ENCODE results near the gene IL22RA1. TPM values are rescaled to one million over a fixed set of nuclear protein-coding genes. Genes with fewer than 3 reads are reported as not detected.

The IL22RA1 gene
- total RNA-seq, 4 donors from 2014 or later = 16.6 to 36.4 (median 27.8) TPM

GRCh38 chr1:24110642-24111261, 32.2 kb downstream of the IL22RA1 start:
- Histone ChIP-seq H3K9me3 (no peaks in the 10 kb centered on the region), H3K36me3 (no peaks in the 10 kb centered on the region), H3K4me1 (peaks cover 44% of the 10 kb centered on the region), H3K27me3 (no peaks in the 10 kb centered on the region), H3K4me3 (no peak overlapping the region), H3K27ac (peak overlapping the region; percentile 70)
- WGBS = 34% methylated on average over 11 of the region's 14 CpGs
- TF ChIP-seq EP300 (IDR thresholded peaks at IDR 0.05) (no peak), POLR2A (IDR thresholded peaks at IDR 0.05) (no peak), POLR2AphosphoS5 (IDR thresholded peaks at IDR 0.05) (no peak), CTCF (IDR thresholded peaks at IDR 0.05) (no peak)
- DNase-seq (ENCODE audit: low spot score in 2 of 2) = no peak

- H3K4me1 ChIP-seq = peaks cover 52% of the 10 kb centered on the region
- 89% methylated on average over 15 of the region's 15 CpGs for WGBS
- peak in 1 of 2 donors; percentile 59 for DNase-seq (ENCODE audit: low spot score in 2 of 2)
- no peaks in the 10 kb centered on the region for H3K36me3 ChIP-seq
- H3K27me3 ChIP-seq = no peaks in the 10 kb centered on the region
- no peak overlapping the region for H3K4me3 ChIP-seq
- H3K9me3 ChIP-seq = no peaks in the 10 kb centered on the region
- TF ChIP-seq POLR2A (IDR thresholded peaks at IDR 0.05) (no peak), CTCF (IDR thresholded peaks at IDR 0.05) (no peak), EP300 (IDR thresholded peaks at IDR 0.05) (no peak), POLR2AphosphoS5 (IDR thresholded peaks at IDR 0.05) (no peak)
- no peak overlapping the region for H3K27ac ChIP-seq
Observed at GRCh38 chr1:24109686-24110475, 33.1 kb downstream of the IL22RA1 start.

GRCh38 chr1:24109166-24109483, 33.8 kb downstream of the IL22RA1 start:
- Histone ChIP-seq H3K27me3 (no peaks in the 10 kb centered on the region), H3K4me3 (no peak overlapping the region), H3K9me3 (no peaks in the 10 kb centered on the region), H3K27ac (no peak overlapping the region), H3K4me1 (peaks cover 55% of the 10 kb centered on the region), H3K36me3 (no peaks in the 10 kb centered on the region)
- DNase-seq (ENCODE audit: low spot score in 2 of 2) = no peak
- no peak for TF ChIP-seq POLR2A (IDR thresholded peaks at IDR 0.05)
- no peak for TF ChIP-seq CTCF (IDR thresholded peaks at IDR 0.05)
- no peak for TF ChIP-seq POLR2AphosphoS5 (IDR thresholded peaks at IDR 0.05)
- no peak for TF ChIP-seq EP300 (IDR thresholded peaks at IDR 0.05)
- WGBS = 28% methylated on average over 1 of the region's 1 CpG

GRCh38 chr1:24108334-24109165, 34.4 kb downstream of the IL22RA1 start:
- DNase-seq (ENCODE audit: low spot score in 2 of 2) = no peak
- Histone ChIP-seq H3K4me1 (peaks cover 57% of the 10 kb centered on the region), H3K36me3 (no peaks in the 10 kb centered on the region), H3K27ac (peak overlapping the region; percentile 60), H3K27me3 (no peaks in the 10 kb centered on the region), H3K4me3 (no peak overlapping the region), H3K9me3 (no peaks in the 10 kb centered on the region)
- TF ChIP-seq POLR2AphosphoS5 (IDR thresholded peaks at IDR 0.05) = no peak
- no peak for TF ChIP-seq EP300 (IDR thresholded peaks at IDR 0.05)
- no peak for TF ChIP-seq CTCF (IDR thresholded peaks at IDR 0.05)
- TF ChIP-seq POLR2A (IDR thresholded peaks at IDR 0.05) = no peak
- WGBS = 52% methylated on average over 16 of the region's 22 CpGs
